GM12878 (cell line): Measurements from ENCODE around the gene LPIN1. TPM values are rescaled to one million over a fixed set of nuclear protein-coding genes. Genes with fewer than 3 reads are reported as not detected.

Source experiments
- CHD1 ChIP-seq: IDR thresholded peaks from 2 replicates; pipeline ENCODE4 v1.6.1; 2012; ENCODE audit warnings: low read depth, low read length, improper control_type of control experiment
- EED ChIP-seq: sonication (generic); IDR thresholded peaks from 2 replicates; pipeline ENCODE4 v1.6.1; 2016; ENCODE audit warnings: antibody characterized with exemption, low read depth
- FOXM1 ChIP-seq: IDR thresholded peaks from 2 replicates; pipeline ENCODE4 v1.6.1; 2012; ENCODE audit warnings: low read depth, mild to moderate bottlenecking, inconsistent platforms, low read length, moderate library complexity
- HDAC6 ChIP-seq: fragments of 200-600 bp; sonication (generic); IDR thresholded peaks from one replicate; pipeline ENCODE4 v1.8.0; 2017; ENCODE audit warnings: antibody characterized with exemption; ENCODE audit not compliant: unreplicated experiment
- IKZF2 ChIP-seq, 2 experiments: fragments of 450-650 bp; IDR thresholded peaks; 2 replicates each; pipeline ENCODE4 v1.6.1; 2017; ENCODE audit warnings: mild to moderate bottlenecking in 2 of 2, moderate library complexity in 2 of 2
- JUND ChIP-seq: IDR thresholded peaks from 2 replicates; pipeline ENCODE4 v1.6.1; 2012; ENCODE audit warnings: low read depth, mild to moderate bottlenecking, low read length, improper control_type of control experiment, moderate library complexity
- MTA2 ChIP-seq: fragments of 450-650 bp; IDR thresholded peaks from 2 replicates; pipeline ENCODE4 v1.6.1; 2016; ENCODE audit warnings: low read depth, mild to moderate bottlenecking, moderate library complexity
- NRF1 ChIP-seq: conservative IDR thresholded peaks from 2 replicates; pipeline ENCODE4 v1.6.1; 2011; ENCODE audit warnings: mild to moderate bottlenecking, low read depth, low read length, improper control_type of control experiment
- RELA ChIP-seq: fragments of 450-650 bp; IDR thresholded peaks from 2 replicates; pipeline ENCODE4 v1.8.0; 2014; ENCODE audit warnings: borderline replicate concordance; ENCODE audit not compliant: partially characterized antibody
- RFX5 ChIP-seq: IDR thresholded peaks from 2 replicates; pipeline ENCODE4 v1.6.1; 2011; ENCODE audit warnings: low read depth, low read length, improper control_type of control experiment
- SP1 ChIP-seq: IDR thresholded peaks from one replicate; pipeline ENCODE4 v1.6.1; 2011; ENCODE audit warnings: low read depth, low read length
- SUPT20H ChIP-seq: IDR thresholded peaks from 2 replicates; pipeline ENCODE4 v1.6.1; 2011; ENCODE audit warnings: low read depth, mild to moderate bottlenecking, low read length, moderate library complexity, borderline replicate concordance; ENCODE audit not compliant: control insufficient read depth
- TAF1 ChIP-seq: IDR thresholded peaks from 2 replicates; pipeline ENCODE4 v1.6.1; 2011; ENCODE audit warnings: mild to moderate bottlenecking, low read depth, low read length, borderline replicate concordance
- ZNF622 ChIP-seq: fragments of 450-650 bp; IDR thresholded peaks from 2 replicates; pipeline ENCODE4 v1.6.1; 2017; ENCODE audit warnings: mild to moderate bottlenecking, inconsistent platforms
- polyA plus RNA-seq, 11 experiments: library from polyadenylated mRNA; depleted of rRNA in 4 of 11; unstranded in 6 of 11; stranded (reverse) in 5 of 11; fragments of >200 nt; fragmentation: Nextera tagmentation in 4 of 11; fragmentation: Illumina TruSeq in 1 of 11; extraction: Ambion mirVana in 4 of 11; extraction: Trizol in 1 of 11; gene quantifications; 1 replicate in 1 of 11; 2 replicates in 10 of 11; pipeline versions ENCODE4 v1.2.1 to v1.2.3, GENCODE V29; 2011 to 2016; ENCODE audit warnings: inconsistent platforms in 2 of 11, missing spikeins in 2 of 11, low read depth in 1 of 11
- total RNA-seq, 4 experiments: library from RNA; depleted of rRNA in 3 of 4; stranded (reverse); fragments of >200 nt in 3 of 4; fragmentation: Illumina TruSeq in 1 of 4; extraction: Trizol in 1 of 4; gene quantifications; 2 replicates each; pipeline versions ENCODE4 v1.2.1 to v1.2.3, GENCODE V29; 2013 to 2021
- TF ChIP-seq, protein P1 (sequence below): IDR thresholded peaks from 2 replicates; pipeline ENCODE4 v1.6.1; 2011; ENCODE audit warnings: borderline replicate concordance, low read depth, mild to moderate bottlenecking, moderate library complexity, mixed read lengths, low read length; ENCODE audit not compliant: insufficient read depth; ENCODE audit errors: extremely low read length
- TF ChIP-seq, protein P2 (sequence below): fragments of 450-650 bp; IDR thresholded peaks from 2 replicates; pipeline ENCODE4 v1.6.1; 2017; ENCODE audit warnings: mild to moderate bottlenecking, moderate library complexity
- TF ChIP-seq, protein P3 (sequence below): fragments of 450-650 bp; IDR thresholded peaks from 2 replicates; pipeline ENCODE4 v1.6.1; 2017; ENCODE audit warnings: low read depth, mild to moderate bottlenecking, moderate library complexity
- TF ChIP-seq, protein P4 (sequence below): IDR thresholded peaks from 2 replicates; pipeline ENCODE4 v1.6.1; 2011; ENCODE audit warnings: mild to moderate bottlenecking, low read depth, low read length, moderate library complexity; ENCODE audit not compliant: insufficient replicate concordance

The LPIN1 gene
- total and polyA plus RNA-seq, 10 of the 15 experiments (the other 5 are each of a cell fraction or from before 2014, with no cell fraction given) = 18.8 to 82.5 (median 50.3) TPM

DNA sequence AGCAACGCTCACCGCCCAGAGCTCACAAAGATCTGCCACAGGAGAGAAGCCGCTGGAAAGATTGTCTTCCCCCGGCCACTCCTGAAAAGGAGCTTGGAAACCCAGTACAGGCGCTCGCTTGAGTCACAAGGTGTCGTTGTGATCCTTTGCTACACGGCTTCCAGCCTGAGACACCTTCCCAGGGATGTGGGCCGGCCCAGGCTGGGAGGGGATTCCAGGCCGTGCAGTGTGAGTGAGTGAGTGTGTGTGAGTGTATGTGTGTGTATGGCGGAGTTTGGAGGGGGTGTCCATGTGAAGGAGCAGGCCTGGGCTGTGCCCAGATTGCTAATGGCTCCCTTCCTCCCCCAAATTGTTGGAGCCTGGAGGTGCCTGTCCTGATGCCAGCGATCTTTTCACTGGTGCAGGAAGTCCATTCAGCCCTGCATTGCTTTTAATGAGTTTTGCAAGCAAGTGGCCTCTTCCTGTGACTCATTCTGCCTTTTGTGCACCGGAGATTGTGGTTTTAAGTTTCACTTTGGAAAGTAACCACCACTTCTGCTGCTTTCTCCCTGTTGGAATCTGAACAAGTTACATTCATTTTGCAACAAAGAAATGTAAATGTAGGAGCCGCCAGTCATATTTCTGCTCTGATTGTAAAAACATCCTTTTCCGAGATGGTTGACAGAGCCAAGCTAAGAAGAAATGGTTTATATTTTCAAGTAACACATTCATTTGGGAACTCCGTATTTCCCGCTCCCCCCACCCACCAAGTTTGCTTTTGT lies 83.7 kb downstream of the LPIN1 start (continued):
- TF ChIP-seq, protein P1, sequence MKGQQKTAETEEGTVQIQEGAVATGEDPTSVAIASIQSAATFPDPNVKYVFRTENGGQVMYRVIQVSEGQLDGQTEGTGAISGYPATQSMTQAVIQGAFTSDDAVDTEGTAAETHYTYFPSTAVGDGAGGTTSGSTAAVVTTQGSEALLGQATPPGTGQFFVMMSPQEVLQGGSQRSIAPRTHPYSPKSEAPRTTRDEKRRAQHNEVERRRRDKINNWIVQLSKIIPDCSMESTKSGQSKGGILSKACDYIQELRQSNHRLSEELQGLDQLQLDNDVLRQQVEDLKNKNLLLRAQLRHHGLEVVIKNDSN = no peak
- TF ChIP-seq IKZF2 (IDR thresholded peaks at IDR 0.05) (peak; percentile 100), FOXM1 (peak; percentile 99), JUND (peak; percentile 75; the same call in 1 of the 2 replicates), RFX5 (no peak), SUPT20H (no peak), MTA2 (peak; percentile 95), NRF1 (no peak), ZNF622 (no peak), SP1 (peak; percentile 64), TAF1 (no peak), CHD1 (no peak), RELA (no peak), HDAC6 (no peak), EED (peak; percentile 100)
- TF ChIP-seq, protein P2, sequence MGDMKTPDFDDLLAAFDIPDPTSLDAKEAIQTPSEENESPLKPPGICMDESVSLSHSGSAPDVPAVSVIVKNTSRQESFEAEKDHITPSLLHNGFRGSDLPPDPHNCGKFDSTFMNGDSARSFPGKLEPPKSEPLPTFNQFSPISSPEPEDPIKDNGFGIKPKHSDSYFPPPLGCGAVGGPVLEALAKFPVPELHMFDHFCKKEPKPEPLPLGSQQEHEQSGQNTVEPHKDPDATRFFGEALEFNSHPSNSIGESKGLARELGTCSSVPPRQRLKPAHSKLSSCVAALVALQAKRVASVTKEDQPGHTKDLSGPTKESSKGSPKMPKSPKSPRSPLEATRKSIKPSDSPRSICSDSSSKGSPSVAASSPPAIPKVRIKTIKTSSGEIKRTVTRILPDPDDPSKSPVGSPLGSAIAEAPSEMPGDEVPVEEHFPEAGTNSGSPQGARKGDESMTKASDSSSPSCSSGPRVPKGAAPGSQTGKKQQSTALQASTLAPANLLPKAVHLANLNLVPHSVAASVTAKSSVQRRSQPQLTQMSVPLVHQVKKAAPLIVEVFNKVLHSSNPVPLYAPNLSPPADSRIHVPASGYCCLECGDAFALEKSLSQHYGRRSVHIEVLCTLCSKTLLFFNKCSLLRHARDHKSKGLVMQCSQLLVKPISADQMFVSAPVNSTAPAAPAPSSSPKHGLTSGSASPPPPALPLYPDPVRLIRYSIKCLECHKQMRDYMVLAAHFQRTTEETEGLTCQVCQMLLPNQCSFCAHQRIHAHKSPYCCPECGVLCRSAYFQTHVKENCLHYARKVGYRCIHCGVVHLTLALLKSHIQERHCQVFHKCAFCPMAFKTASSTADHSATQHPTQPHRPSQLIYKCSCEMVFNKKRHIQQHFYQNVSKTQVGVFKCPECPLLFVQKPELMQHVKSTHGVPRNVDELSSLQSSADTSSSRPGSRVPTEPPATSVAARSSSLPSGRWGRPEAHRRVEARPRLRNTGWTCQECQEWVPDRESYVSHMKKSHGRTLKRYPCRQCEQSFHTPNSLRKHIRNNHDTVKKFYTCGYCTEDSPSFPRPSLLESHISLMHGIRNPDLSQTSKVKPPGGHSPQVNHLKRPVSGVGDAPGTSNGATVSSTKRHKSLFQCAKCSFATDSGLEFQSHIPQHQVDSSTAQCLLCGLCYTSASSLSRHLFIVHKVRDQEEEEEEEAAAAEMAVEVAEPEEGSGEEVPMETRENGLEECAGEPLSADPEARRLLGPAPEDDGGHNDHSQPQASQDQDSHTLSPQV = no peak
- TF ChIP-seq, protein P3, sequence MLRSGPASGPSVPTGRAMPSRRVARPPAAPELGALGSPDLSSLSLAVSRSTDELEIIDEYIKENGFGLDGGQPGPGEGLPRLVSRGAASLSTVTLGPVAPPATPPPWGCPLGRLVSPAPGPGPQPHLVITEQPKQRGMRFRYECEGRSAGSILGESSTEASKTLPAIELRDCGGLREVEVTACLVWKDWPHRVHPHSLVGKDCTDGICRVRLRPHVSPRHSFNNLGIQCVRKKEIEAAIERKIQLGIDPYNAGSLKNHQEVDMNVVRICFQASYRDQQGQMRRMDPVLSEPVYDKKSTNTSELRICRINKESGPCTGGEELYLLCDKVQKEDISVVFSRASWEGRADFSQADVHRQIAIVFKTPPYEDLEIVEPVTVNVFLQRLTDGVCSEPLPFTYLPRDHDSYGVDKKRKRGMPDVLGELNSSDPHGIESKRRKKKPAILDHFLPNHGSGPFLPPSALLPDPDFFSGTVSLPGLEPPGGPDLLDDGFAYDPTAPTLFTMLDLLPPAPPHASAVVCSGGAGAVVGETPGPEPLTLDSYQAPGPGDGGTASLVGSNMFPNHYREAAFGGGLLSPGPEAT = peak; percentile 96
- TF ChIP-seq, protein P4, sequence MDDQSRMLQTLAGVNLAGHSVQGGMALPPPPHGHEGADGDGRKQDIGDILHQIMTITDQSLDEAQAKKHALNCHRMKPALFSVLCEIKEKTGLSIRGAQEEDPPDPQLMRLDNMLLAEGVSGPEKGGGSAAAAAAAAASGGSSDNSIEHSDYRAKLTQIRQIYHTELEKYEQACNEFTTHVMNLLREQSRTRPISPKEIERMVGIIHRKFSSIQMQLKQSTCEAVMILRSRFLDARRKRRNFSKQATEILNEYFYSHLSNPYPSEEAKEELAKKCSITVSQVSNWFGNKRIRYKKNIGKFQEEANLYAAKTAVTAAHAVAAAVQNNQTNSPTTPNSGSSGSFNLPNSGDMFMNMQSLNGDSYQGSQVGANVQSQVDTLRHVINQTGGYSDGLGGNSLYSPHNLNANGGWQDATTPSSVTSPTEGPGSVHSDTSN = peak; percentile 1
